Mucosa of gallbladder (tissue), 1 donor: ENCODE measurements around the gene PCDHA1. TPM values are rescaled to one million over a fixed set of nuclear protein-coding genes. Genes with fewer than 3 reads are reported as not detected.
"Not testable (repeated sequence)": the region's sequence is repeated elsewhere in the genome, so short reads cannot be mapped to it uniquely, and the experiment has no call there.

ENCODE experiments used
- DNase-seq: peaks from one replicate; pipeline ENCODE4 v3.0.0-alpha.2; 2020; ENCODE audit warnings: low spot score
- total RNA-seq: library from RNA; stranded (reverse); gene quantifications from one replicate; pipeline ENCODE4 v1.2.1, GENCODE V29; 2021
- donor health status: DM: no; HTN: no; CAD: no.

Gene PCDHA1
- total RNA-seq, 1 donor from 2014 or later: 0.06 TPM

DNA sequence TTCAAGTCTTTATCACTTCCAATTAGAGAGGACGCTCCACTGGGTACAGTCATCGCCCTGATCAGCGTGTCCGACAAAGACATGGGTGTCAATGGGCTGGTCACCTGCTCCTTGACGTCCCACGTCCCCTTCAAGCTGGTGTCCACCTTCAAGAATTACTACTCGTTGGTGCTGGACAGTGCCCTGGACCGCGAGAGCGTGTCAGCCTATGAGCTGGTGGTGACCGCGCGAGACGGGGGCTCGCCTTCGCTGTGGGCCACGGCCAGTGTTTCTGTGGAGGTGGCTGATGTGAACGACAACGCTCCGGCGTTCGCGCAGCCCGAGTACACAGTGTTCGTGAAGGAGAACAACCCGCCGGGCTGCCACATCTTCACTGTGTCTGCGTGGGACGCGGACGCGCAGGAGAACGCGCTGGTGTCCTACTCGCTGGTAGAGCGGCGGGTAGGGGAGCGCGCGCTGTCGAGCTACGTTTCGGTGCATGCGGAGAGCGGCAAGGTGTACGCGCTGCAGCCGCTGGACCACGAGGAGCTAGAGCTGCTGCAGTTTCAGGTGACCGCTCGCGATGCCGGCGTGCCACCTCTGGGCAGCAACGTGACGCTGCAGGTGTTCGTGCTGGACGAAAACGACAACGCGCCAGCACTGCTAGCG is 22.4 kb downstream of the PCDHA1 start:
- DNase-seq: not testable (repeated sequence)

DNA sequence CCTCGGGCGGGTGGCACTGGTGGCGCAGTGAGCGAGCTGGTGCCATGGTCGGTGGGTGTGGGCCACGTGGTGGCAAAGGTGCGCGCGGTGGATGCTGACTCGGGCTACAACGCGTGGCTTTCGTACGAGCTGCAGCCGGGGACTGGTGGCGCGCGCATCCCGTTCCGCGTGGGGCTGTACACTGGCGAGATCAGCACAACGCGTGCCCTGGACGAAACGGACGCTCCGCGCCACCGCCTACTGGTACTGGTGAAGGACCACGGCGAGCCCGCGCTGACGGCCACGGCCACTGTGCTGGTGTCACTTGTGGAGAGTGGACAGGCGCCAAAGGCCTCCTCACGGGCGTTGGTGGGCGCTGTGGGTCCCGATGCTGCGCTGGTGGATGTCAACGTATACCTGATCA is 22.9 kb downstream of the PCDHA1 start:
- no peak for DNase-seq

DNA sequence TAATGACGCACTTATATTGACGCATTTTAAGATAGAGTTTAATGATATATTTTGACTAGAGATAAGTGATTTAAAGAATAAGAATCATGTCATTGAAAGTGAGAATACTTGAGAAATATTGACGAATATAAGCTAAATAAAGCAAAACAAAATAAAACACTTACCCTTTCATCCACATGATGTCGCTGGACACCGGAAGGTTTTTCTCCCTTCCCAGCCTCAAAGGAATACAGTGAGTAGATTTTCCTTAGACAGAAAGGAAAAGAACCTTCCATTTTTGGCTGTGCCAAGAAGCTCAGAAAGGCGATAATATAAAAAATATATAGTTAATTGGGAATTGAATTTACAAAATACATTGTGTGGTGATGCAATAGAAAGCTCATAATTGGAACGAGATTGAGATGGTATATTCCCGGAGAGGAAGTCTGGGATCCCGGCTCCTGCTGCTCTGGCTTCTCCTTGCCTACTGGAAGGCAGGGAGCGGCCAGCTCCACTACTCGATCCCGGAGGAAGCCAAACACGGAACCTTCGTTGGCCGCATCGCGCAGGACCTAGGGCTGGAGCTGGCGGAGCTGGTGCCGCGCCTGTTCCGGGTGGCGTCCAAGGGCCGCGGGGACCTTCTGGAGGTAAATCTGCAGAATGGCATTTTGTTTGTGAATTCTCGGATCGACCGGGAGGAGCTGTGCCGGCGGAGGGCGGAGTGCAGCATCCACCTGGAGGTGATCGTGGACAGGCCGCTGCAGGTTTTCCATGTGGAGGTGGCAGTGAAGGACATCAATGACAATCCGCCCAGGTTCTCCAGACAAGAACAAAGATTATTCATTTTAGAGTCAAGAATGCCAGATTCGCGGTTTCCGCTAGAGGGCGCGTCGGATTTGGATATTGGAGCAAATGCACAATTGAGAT is 35.7 kb downstream of the PCDHA1 start, which contains the start of gene PCDHA5:
Gene PCDHA5, plus strand, starts transcription at position 239 of the 906 bp plus-strand sequence.
- DNase-seq: no peak

DNA sequence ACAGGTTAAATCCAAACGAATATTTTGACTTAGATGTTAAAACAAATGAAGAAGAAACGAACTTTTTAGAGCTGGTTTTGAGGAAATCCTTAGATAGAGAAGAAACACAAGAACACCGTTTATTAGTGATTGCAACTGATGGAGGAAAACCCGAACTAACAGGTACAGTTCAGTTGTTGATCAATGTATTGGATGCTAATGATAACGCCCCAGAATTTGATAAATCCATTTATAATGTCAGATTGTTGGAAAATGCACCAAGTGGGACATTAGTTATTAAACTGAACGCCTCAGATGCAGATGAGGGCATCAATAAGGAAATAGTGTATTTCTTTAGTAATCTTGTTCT is 36.3 kb downstream of the PCDHA1 start:
- DNase-seq: no peak

DNA sequence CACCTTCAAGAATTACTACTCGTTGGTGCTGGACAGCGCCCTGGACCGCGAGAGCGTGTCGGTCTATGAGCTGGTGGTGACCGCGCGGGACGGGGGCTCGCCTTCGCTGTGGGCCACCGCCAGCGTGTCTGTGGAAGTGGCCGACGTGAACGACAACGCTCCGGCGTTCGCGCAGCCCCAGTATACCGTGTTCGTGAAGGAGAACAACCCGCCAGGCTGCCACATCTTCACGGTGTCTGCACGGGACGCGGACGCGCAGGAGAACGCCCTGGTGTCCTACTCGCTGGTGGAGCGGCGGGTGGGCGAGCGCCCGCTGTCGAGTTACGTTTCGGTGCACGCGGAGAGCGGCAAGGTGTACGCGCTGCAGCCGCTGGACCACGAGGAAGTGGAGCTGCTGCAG is 37.0 kb downstream of the PCDHA1 start:
- not testable (repeated sequence) for DNase-seq

DNA sequence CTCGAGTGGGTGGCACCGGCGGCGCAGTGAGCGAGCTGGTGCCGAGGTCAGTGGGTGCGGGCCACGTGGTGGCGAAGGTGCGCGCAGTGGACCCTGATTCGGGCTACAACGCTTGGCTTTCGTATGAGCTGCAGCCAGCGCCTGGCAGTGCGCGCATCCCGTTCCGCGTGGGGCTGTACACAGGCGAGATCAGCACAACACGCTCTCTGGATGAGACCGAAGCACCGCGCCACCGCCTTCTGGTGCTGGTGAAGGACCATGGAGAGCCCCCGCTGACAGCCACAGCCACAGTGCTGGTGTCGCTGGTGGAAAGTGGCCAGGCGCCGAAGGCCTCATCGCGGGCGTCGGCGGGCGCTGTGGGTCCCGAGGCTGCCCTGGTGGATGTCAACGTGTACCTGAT is 37.5 kb downstream of the PCDHA1 start:
- no peak for DNase-seq

DNA sequence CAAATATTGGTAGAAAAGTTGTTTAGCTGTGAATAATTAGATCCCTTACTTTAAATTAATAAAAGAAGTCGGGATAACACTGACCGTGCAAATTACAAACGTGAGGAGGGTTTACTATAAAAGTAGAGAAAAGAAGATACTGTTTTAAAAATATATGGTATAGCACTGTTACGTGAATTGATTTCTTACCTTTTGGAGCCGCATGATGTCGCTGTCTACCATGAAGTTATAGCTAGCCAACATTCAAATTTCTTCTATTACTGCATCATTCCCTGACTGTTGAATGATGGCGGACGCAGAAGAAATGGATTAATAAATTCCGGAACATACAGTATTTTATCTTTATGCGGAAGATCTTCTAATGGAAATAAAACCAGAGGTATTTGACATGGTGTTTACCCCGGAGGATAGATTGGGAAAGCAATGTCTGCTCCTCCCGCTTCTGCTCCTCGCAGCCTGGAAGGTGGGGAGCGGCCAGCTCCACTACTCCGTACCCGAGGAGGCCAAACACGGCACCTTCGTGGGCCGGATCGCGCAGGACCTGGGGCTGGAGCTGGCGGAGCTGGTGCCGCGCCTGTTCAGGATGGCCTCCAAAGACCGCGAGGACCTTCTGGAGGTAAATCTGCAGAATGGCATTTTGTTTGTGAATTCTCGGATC is 41.9 kb downstream of the PCDHA1 start, which contains the start of gene PCDHA6:
Gene PCDHA6, plus strand, starts transcription at position 257 of the 658 bp plus-strand sequence. Its CDS starts 132 bp downstream, at position 389.
- no peak for DNase-seq

DNA sequence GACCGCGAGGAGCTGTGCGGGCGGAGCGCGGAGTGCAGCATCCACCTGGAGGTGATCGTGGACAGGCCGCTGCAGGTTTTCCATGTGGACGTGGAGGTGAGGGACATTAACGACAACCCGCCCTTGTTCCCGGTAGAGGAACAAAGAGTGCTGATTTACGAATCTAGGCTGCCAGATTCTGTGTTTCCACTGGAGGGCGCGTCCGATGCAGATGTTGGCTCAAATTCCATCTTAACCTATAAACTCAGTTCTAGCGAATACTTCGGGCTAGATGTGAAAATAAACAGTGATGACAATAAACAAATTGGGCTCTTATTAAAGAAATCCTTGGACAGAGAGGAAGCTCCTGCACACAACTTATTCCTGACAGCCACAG is 42.4 kb downstream of the PCDHA1 start:
- no peak for DNase-seq

DNA sequence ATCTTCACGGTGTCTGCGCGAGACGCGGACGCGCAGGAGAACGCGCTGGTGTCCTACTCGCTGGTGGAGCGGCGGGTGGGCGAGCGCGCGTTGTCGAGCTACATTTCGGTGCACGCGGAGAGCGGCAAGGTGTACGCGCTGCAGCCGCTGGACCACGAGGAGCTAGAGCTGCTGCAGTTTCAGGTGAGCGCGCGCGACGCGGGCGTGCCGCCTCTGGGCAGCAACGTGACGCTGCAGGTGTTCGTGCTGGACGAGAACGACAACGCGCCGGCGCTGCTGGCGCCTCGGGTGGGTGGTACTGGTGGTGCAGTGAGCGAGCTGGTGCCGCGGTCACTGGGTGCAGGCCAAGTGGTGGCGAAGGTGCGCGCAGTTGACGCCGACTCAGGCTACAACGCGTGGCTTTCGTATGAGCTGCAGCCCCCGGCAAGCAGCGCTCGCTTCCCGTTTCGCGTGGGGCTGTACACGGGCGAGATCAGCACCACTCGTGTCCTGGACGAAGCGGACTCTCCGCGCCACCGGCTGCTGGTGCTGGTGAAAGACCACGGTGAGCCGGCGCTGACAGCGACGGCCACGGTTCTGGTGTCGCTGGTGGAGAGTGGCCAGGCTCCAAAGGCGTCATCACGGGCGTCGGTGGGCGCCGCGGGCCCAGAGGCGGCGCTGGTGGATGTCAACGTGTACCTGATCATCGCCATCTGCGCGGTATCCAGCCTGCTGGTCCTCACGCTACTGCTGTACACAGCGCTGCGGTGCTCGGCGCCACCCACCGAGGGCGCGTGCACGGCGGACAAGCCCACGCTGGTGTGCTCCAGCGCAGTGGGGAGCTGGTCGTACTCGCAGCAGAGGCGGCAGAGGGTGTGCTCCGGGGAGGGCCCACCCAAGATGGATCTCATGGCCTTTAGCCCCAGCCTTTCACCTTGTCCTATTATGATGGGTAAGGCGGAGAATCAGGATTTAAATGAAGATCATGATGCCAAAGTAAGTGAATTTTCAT is 43.9 kb downstream of the PCDHA1 start:
- DNase-seq: not testable (repeated sequence)

DNA sequence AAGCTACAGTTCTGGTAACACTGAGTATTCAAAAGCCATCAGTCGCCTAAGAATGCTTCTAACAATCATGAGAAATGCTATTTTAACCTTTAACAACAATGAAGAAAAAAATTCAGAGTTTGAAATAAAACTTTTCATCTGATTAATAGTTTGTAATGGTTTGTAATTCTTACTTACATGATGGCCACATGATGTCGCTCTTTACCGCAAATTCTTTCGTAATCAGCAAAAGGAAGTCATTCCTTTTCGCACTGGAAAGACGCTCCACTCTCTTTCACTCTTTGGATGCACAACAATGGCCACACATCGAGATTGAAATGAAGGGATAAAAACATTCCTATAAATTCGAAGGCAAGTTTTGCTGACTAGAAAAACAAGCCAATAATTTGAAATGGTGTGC is 48.1 kb downstream of the PCDHA1 start, which contains the start of gene PCDHA7:
Gene PCDHA7, plus strand, starts transcription at position 277 of the 400 bp plus-strand sequence. Its CDS starts 115 bp downstream, at position 392.
- no peak for DNase-seq

DNA sequence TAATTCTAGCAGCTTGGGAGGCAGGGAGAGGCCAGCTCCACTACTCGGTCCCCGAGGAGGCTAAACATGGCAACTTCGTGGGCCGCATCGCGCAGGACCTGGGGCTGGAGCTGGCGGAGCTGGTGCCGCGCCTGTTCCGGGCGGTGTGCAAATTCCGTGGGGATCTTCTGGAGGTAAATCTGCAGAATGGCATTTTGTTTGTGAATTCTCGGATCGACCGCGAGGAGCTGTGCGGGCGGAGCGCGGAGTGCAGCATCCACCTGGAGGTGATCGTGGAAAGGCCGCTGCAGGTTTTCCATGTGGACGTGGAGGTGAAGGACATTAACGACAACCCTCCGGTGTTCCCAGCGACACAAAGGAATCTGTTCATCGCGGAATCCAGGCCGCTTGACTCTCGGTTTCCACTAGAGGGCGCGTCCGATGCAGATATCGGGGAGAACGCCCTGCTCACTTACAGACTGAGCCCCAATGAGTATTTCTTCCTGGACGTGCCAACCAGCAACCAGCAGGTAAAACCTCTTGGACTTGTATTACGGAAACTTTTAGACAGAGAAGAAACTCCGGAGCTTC is 48.6 kb downstream of the PCDHA1 start:
- not testable (repeated sequence) for DNase-seq

DNA sequence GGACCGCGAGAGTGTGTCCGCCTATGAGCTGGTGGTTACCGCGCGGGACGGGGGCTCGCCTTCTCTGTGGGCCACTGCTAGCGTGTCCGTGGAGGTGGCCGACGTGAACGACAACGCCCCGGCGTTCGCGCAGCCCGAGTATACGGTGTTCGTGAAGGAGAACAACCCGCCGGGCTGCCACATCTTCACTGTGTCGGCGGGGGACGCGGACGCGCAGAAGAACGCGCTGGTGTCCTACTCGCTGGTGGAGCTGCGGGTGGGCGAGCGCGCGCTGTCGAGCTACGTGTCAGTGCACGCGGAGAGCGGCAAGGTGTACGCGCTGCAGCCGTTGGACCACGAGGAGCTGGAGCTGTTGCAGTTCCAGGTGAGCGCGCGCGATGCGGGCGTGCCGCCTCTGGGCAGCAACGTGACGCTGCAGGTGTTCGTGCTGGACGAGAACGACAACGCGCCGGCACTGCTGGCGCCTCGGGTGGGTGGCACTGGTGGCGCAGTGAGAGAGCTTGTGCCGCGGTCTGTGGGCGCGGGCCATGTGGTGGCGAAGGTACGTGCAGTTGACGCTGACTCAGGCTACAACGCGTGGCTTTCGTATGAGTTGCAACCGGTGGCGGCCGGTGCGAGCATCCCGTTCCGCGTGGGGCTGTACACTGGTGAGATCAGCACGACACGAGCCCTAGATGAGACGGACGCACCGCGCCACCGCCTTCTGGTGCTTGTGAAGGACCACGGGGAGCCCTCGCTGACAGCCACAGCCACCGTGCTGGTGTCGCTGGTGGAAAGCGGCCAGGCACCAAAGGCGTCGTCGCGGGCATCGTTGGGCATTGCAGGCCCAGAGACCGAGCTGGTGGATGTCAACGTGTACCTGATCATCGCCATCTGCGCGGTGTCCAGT is 49.9 kb downstream of the PCDHA1 start:
- no peak for DNase-seq

DNA sequence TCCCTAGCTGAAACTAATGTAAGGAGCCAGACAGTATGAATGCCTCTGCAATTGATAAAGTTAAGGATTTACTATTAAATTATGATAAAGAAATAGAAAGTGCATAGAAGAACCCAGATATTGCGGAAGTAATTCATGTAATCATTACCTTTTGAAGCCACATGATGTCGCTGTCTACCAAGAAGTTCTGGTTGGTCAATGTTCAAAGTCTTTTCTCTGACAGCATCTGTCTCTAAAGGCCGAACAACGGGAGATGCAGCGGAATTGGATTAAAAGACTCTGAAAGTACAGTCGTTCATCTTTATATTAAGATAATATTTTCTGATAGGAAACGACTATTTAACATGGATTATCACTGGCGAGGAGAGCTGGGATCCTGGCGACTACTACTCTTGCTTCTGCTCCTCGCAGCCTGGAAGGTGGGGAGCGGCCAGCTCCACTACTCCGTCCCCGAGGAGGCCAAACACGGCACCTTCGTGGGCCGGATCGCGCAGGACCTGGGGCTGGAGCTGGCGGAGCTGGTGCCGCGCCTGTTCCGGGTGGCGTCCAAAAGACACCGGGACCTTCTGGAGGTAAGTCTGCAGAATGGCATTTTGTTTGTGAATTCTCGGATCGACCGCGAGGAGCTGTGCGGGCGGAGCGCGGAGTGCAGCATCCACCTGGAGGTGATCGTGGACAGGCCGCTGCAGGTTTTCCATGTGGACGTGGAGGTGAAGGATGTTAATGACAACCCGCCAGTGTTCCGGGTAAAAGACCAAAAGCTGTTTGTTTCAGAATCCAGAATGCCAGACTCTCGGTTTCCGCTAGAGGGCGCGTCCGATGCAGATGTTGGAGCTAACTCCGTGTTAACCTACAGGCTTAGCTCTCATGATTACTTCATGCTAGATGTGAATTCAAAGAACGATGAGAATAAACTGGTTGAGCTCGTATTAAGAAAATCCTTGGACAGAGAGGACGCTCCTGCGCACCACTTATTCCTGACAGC is 55.3 kb downstream of the PCDHA1 start, which contains the start of gene PCDHA8:
Gene PCDHA8, plus strand, starts transcription at position 210 of the 985 bp plus-strand sequence. Its CDS starts 135 bp downstream, at position 345.
- DNase-seq: no peak

DNA sequence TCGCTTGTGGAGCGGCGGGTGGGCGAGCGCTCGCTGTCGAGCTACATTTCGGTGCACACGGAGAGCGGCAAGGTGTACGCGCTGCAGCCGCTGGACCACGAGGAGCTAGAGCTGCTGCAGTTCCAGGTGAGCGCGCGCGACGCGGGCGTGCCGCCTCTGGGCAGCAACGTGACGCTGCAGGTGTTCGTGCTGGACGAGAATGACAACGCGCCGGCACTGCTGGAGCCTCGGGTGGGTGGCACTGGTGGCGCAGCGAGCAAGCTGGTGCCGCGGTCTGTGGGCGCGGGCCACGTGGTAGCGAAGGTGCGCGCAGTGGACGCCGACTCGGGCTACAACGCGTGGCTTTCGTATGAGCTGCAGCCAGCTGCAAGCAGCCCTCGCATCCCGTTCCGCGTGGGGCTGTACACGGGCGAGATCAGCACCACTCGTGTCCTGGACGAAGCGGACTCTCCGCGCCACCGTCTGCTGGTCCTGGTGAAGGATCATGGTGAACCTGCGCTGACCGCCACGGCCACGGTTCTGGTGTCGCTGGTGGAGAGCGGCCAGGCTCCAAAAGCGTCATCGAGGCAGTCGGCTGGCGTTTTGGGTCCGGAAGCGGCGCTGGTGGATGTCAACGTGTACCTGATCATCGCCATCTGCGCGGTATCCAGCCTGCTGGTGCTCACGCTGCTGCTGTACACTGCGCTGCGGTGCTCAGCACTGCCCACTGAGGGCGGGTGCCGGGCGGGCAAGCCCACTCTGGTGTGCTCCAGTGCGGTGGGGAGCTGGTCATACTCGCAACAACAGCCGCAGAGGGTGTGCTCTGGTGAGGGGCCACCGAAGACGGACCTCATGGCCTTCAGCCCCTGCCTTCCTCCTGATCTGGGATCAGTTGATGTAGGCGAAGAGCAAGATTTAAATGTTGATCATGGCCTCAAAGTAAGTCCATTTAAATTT is 57.1 kb downstream of the PCDHA1 start:
- DNase-seq: no peak

DNA sequence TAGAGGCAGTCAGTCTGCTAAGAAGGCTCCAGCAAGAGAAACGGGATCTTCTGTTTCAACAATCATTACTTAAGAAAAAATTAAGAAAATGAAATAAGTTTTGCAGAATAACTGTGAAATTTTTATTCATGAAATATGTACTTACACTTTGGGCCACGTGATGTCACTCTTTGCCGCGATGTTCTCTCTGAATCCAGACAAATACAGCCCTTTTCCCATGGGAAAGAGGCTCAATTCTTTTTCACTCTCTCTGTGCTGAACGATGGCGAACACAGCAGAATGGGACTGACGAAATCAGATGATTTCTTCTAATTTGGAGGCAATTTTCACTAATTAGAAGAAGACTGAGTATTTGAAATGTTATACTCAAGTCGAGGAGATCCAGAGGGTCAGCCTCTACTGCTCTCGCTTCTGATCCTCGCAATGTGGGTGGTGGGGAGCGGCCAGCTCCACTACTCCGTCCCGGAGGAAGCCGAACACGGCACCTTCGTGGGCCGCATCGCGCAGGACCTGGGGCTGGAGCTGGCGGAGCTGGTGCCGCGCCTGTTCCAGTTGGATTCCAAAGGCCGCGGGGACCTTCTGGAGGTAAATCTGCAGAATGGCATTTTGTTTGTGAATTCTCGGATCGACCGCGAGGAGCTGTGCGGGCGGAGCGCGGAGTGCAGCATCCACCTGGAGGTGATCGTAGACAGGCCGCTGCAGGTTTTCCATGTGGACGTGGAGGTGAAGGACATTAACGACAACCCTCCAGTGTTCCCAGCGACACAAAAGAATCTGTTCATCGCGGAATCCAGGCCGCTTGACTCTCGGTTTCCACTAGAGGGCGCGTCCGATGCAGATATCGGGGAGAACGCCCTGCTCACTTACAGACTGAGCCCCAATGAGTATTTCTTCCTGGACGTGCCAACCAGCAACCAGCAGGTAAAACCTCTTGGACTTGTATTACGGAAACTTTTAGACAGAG is 62.5 kb downstream of the PCDHA1 start, which contains the start of gene PCDHA9:
Gene PCDHA9, plus strand, starts transcription at position 244 of the 964 bp plus-strand sequence. Its CDS starts 114 bp downstream, at position 358.
- not testable (repeated sequence) for DNase-seq
